Endothelial cell of umbilical vein (primary cell): Measurements from ENCODE around the gene SNUPN. TPM values are rescaled to one million over a fixed set of nuclear protein-coding genes. Genes with fewer than 3 reads are reported as not detected.

Source experiments
- BruUV-seq: library from RNA; stranded (reverse); fragments of 400-500 nt; replicated peaks from 2 replicates; lab custom pipeline; 2021; lab: Mats Ljungman, UMichigan
- CTCF ChIA-PET: fragments of 300-600, 350-600 bp; sonication (Branson Sonifier 250); formaldehyde crosslinking; loops from one replicate; lab custom pipeline; 2021; ENCODE audit warnings: antibody characterized with exemption, inconsistent platforms; lab: Charles Lee
- POLR2A ChIA-PET: fragments of 300-600, 350-600 bp; sonication (Branson Sonifier 250); formaldehyde crosslinking; loops from one replicate; lab custom pipeline; 2021; ENCODE audit warnings: antibody characterized with exemption, inconsistent platforms; lab: Charles Lee
- DNase-seq: peaks from one replicate; pipeline ENCODE4 v3.0.0-alpha.2; 2011; ENCODE audit warnings: low read depth, low spot score
- FAIRE-seq: peaks from 2 replicates; lab custom pipeline; 2011; peaks lifted over from hg19 to GRCh38; lab: Jason Lieb, UNC
- H2AFZ ChIP-seq: 2 replicates; pipeline ENCODE4 v1.6.0; 2012; ENCODE audit warnings: low read depth, low read length, control low read depth, inconsistent platforms
- H3K27ac ChIP-seq: 2 replicates; pipeline ENCODE4 v1.5.1; 2011; ENCODE audit warnings: low read depth, mild to moderate bottlenecking, control low read depth, low read length, moderate library complexity; ENCODE audit not compliant: insufficient read depth
- H3K27me3 ChIP-seq, 2 experiments: 2 replicates each; pipeline versions ENCODE4 v1.6.0 to v1.6.1; 2011; ENCODE audit warnings: low read length in 2 of 2, mixed read lengths in 1 of 2; ENCODE audit not compliant: control insufficient read depth in 2 of 2, insufficient read depth in 2 of 2
- H3K36me3 ChIP-seq, 2 experiments: 2 replicates in 1 of 2; 3 replicates in 1 of 2; pipeline ENCODE4 v1.5.1; 2011; ENCODE audit warnings: low read length in 2 of 2, mild to moderate bottlenecking in 1 of 2, moderate library complexity in 1 of 2; ENCODE audit not compliant: control insufficient read depth in 2 of 2, insufficient read depth in 2 of 2; ENCODE audit errors: extremely low read depth in 1 of 2
- H3K4me1 ChIP-seq: 3 replicates; pipeline ENCODE4 v1.5.1; 2011; ENCODE audit warnings: mild to moderate bottlenecking, low read length; ENCODE audit not compliant: control insufficient read depth, insufficient read depth; ENCODE audit errors: extremely low read depth
- H3K4me2 ChIP-seq: 2 replicates; pipeline ENCODE4 v1.6.1; 2011; ENCODE audit warnings: low read length, control low read depth, mixed read lengths; ENCODE audit not compliant: insufficient read depth
- H3K4me3 ChIP-seq, 3 experiments: fragments of 200-600 bp in 1 of 3; sonication (generic), shearing (Covaris generic) in 1 of 3; replicated peaks in 1 of 3; 2 replicates each; pipeline ENCODE4 v1.5.1; 2011 to 2016; ENCODE audit warnings: control low read depth in 3 of 3, low read length in 3 of 3, mild to moderate bottlenecking in 2 of 3, inconsistent platforms in 1 of 3, low read depth in 1 of 3, moderate library complexity in 1 of 3; ENCODE audit not compliant: insufficient read depth in 1 of 3
- H3K79me2 ChIP-seq: 2 replicates; pipeline ENCODE4 v1.6.0; 2012; ENCODE audit warnings: low read length, inconsistent platforms; ENCODE audit not compliant: control insufficient read depth, insufficient read depth
- H3K9ac ChIP-seq: replicated peaks from 2 replicates; pipeline ENCODE3; 2011; ENCODE audit warnings: low read length, control low read depth; ENCODE audit not compliant: insufficient read depth; ENCODE audit errors: extremely low read depth
- H3K9me1 ChIP-seq: replicated peaks from 3 replicates; pipeline ENCODE4 v1.6.0; 2011; ENCODE audit warnings: mild to moderate bottlenecking, low read length; ENCODE audit not compliant: control insufficient read depth, insufficient read depth; ENCODE audit errors: extremely low read depth
- H3K9me3 ChIP-seq: replicated peaks from 2 replicates; pipeline ENCODE4 v1.5.1; 2012; ENCODE audit warnings: low read length, inconsistent platforms; ENCODE audit not compliant: control insufficient read depth, insufficient read depth
- H4K20me1 ChIP-seq: replicated peaks from 2 replicates; pipeline ENCODE3; 2011; ENCODE audit warnings: mild to moderate bottlenecking, low read length; ENCODE audit not compliant: control insufficient read depth, insufficient read depth; ENCODE audit errors: extremely low read depth
- EZH2 ChIP-seq: IDR thresholded peaks from 2 replicates; pipeline ENCODE4 v1.6.1; 2012; ENCODE audit warnings: borderline replicate concordance, low read depth, mild to moderate bottlenecking, moderate library complexity, low read length, inconsistent platforms; ENCODE audit not compliant: severe bottlenecking
- FOS ChIP-seq: IDR thresholded peaks from 2 replicates; pipeline ENCODE4 v1.6.1; 2011; ENCODE audit warnings: mild to moderate bottlenecking, low read length, moderate library complexity, borderline replicate concordance; ENCODE audit not compliant: insufficient read depth
- GATA2 ChIP-seq: IDR thresholded peaks from 2 replicates; pipeline ENCODE4 v1.7.0; 2011; ENCODE audit warnings: low read depth, mild to moderate bottlenecking, moderate library complexity, mixed read lengths, low read length; ENCODE audit not compliant: insufficient read length, insufficient read depth
- POLR2AphosphoS5 ChIP-seq: IDR thresholded peaks from 2 replicates; pipeline ENCODE4 v1.6.1; 2012; ENCODE audit warnings: low read depth, mild to moderate bottlenecking, control low read depth, low read length, moderate library complexity; ENCODE audit not compliant: insufficient read depth
- dilution Hi-C: fragments of 300-500 bp; cut with MboI; formaldehyde crosslinking; loops from one replicate; pipeline ENCODE4 v1.15.0; 2019; ENCODE audit warnings: low sequenced_read_pairs; ENCODE audit not compliant: extremely low pct_ligation_motif_present
- intact Hi-C: fragments of 100-400 bp; cut with micrococcal nuclease; formaldehyde crosslinking; loops from one replicate; pipeline ENCODE4 v1.10.0; 2022
- polyA plus RNA-seq, 4 experiments: library from polyadenylated mRNA; depleted of rRNA in 3 of 4; stranded (reverse) in 3 of 4; unstranded in 1 of 4; fragments of >200 nt; gene quantifications; 2 replicates each; pipeline versions ENCODE4 v1.2.1 to v1.2.3, GENCODE V29; 2011 to 2012; ENCODE audit warnings: missing spikeins in 1 of 4
- total RNA-seq: library from RNA; stranded (reverse); gene quantifications from 2 replicates; pipeline ENCODE4 v1.2.3, GENCODE V29; 2021

The SNUPN gene
- total and polyA plus RNA-seq, 2 donors (not counting 3 experiments of a cell fraction or from before 2014, with no cell fraction given): 13.2 to 25.1 TPM

- H3K9me3 ChIP-seq: no peaks in the 10 kb centered on the region
- H4K20me1 ChIP-seq: no peaks in the 10 kb centered on the region
- no peak overlapping the region for H3K4me3 ChIP-seq
- H3K27ac ChIP-seq: no peak overlapping the region
- FAIRE-seq (no peak), DNase-seq (no peak)
- H3K4me1 ChIP-seq: peaks cover 8% of the 10 kb centered on the region
- H3K4me2 ChIP-seq: no peak overlapping the region
- BruUV-seq: no TSS peak
- no peaks in the 10 kb centered on the region for H3K27me3 ChIP-seq
- dilution Hi-C loops: no loop called here
- H2AFZ ChIP-seq: no peak overlapping the region
- intact Hi-C loops: no loop called here
- TF ChIP-seq GATA2 (no peak), POLR2AphosphoS5 (no peak), EZH2 (no peak)
- ChIA-PET POLR2A (interaction anchor here (0.9 to 1.0 kb wide), 2 partner anchors 10 to 22 kb away, joined by 6 to 13 read pairs; partner anchors contain the start of gene IMP3), CTCF (interaction anchor here (1.4 to 1.9 kb wide), 5 partner anchors 10 to 24 kb away, joined by 5 to 14 read pairs (median 8); partner anchors contain the start of gene SNX33)
- H3K9me1 ChIP-seq: no peaks in the 10 kb centered on the region
- H3K36me3 ChIP-seq: peaks cover 0 to 10% of the 10 kb centered on the region in 2 experiments
- H3K9ac ChIP-seq: no peak overlapping the region
- no peaks in the 10 kb centered on the region for H3K79me2 ChIP-seq
Measured at GRCh38 chr15:75661756-75662140, 36.2 kb upstream of the SNUPN start.

GRCh38 chr15:75661100-75661755 lies 35.7 kb upstream of the SNUPN start:
- FAIRE-seq (peak; percentile 84), DNase-seq (peak; percentile 64)
- no peak overlapping the region for H3K4me2 ChIP-seq
- H3K27me3 ChIP-seq: no peaks in the 10 kb centered on the region
- H3K4me3 ChIP-seq: no peak overlapping the region
- no peaks in the 10 kb centered on the region for H3K9me3 ChIP-seq
- H3K27ac ChIP-seq: no peak overlapping the region
- TF ChIP-seq FOS (no peak), POLR2AphosphoS5 (peak; percentile 14)
- no peak overlapping the region for H2AFZ ChIP-seq
- H3K9me1 ChIP-seq: no peaks in the 10 kb centered on the region
- TSS peak; percentile 6 for BruUV-seq
- H3K79me2 ChIP-seq: no peaks in the 10 kb centered on the region
- dilution Hi-C loops: no loop called here
- no peak overlapping the region for H3K9ac ChIP-seq
- peaks cover 5% of the 10 kb centered on the region for H3K4me1 ChIP-seq
- H3K36me3 ChIP-seq: peaks cover 0 to 10% of the 10 kb centered on the region in 2 experiments
- ChIA-PET CTCF (interaction anchor here (0.7 to 1.9 kb wide), 6 partner anchors 10 to 23 kb away, joined by 4 to 14 read pairs (median 7); partner anchors contain the start of gene SNX33), POLR2A (interaction anchor here (0.8 to 1.0 kb wide), 3 partner anchors 9 to 41 kb away, joined by 3 to 13 read pairs (median 6); partner anchors contain the start of gene IMP3)
- intact Hi-C loops: no loop called here
- H4K20me1 ChIP-seq: no peaks in the 10 kb centered on the region
